NAMALWA (cell line): ENCODE results near the gene DMWD.

Experiments used
- DNase-seq: peaks from one replicate; pipeline ENCODE4 v3.0.0-alpha.2; 2015; ENCODE audit warnings: low spot score

DMWD gene

GRCh38 chr19:45792470-45793177, at the start of gene DMWD:
Gene DMWD, minus strand, starts transcription at chr19:45792845. Its CDS starts 89 bp downstream, at chr19:45792756.
- peak; percentile 98 for DNase-seq

GRCh38 chr19:45842198-45842597, 49.6 kb upstream of the DMWD start:
- DNase-seq: no peak

- DNase-seq: no peak
These were observed 42.3 kb upstream of the DMWD start for GRCh38 chr19:45834970-45835369.

- DNase-seq: no peak
These were observed 36.3 kb upstream of the DMWD start for GRCh38 chr19:45828945-45829344.

- no peak for DNase-seq
These were observed 35.9 kb upstream of the DMWD start for GRCh38 chr19:45828523-45828922.

- DNase-seq: no peak
These were observed 34.9 kb upstream of the DMWD start for GRCh38 chr19:45827459-45828093.

- no peak for DNase-seq
These were observed 34.3 kb upstream of the DMWD start for GRCh38 chr19:45826934-45827333.

- no peak for DNase-seq
These were observed 33.6 kb upstream of the DMWD start for GRCh38 chr19:45825917-45826893.

GRCh38 chr19:45825263-45825605, 32.6 kb upstream of the DMWD start:
- no peak for DNase-seq

- DNase-seq: no peak
These were observed 32.1 kb upstream of the DMWD start for GRCh38 chr19:45824531-45825262.

- peak; percentile 68 for DNase-seq
These were observed 31.4 kb upstream of the DMWD start for GRCh38 chr19:45824041-45824471.

- DNase-seq: no peak
These were observed 30.5 kb upstream of the DMWD start for GRCh38 chr19:45823182-45823581.

- no peak for DNase-seq
These were observed 30.1 kb upstream of the DMWD start for GRCh38 chr19:45822716-45823115.

- no peak for DNase-seq
These were observed 28.9 kb upstream of the DMWD start for GRCh38 chr19:45821570-45821969.

- DNase-seq: no peak
These were observed 28.5 kb upstream of the DMWD start for GRCh38 chr19:45821103-45821521.

- DNase-seq: no peak
These were observed 27.9 kb upstream of the DMWD start for GRCh38 chr19:45820413-45821102.

- no peak for DNase-seq
These were observed 27.1 kb upstream of the DMWD start for GRCh38 chr19:45819769-45820168.

GRCh38 chr19:45817725-45818301, 25.2 kb upstream of the DMWD start:
- DNase-seq: no peak

- DNase-seq: peak; percentile 98
These were observed 24.5 kb upstream of the DMWD start for GRCh38 chr19:45817010-45817724.
